HUDEP-2 (cell line): ENCODE measurements around the gene STX17.
"Not testable (repeated sequence)": the region's sequence is repeated elsewhere in the genome, so short reads cannot be mapped to it uniquely, and the experiment has no call there.

Source experiments
- DNase-seq, 76 experiments: peaks; one replicate each; lab custom pipeline; 2025; ENCODE audit not compliant: unreplicated experiment in 76 of 76; lab: John Stamatoyannopoulos, UW

STX17 gene

DNA sequence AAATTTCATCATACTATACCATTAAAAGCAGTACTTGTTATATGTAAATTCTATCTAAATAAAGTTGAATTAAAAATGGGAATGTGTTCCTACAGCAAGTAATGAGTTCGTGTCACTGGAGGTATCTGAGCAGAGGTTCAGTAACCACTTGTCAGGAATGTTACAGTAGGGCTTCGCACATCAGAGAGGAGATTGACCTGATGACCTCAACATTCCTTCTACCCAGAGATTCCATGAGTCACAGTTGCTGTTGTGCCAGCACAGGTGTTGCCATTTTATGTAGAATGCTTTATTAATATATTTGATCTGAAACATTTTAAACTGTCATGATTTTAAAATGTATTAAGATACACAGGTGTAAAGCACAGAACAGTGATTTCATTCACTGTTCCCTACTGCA, 60.3 kb downstream of the STX17 start:
- no peak for DNase-seq

DNA sequence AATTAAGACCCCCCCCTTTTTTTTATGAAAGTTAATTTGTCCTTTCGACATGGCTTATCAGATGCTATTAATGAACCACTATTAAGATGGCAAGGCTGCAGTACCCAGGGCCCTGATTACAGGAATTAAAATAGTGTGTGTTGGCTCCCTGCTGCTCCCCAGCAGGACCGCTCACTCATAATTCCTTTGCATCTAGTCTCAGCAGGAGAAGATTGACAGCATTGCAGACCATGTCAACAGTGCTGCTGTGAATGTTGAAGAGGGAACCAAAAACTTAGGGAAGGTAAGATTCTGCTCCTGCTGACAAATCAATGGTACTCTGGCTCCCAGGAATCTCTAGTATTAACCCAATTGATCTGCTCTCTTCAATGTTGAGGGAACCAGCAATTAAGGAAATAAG, 61.0 kb downstream of the STX17 start:
- DNase-seq, result no peak

DNA sequence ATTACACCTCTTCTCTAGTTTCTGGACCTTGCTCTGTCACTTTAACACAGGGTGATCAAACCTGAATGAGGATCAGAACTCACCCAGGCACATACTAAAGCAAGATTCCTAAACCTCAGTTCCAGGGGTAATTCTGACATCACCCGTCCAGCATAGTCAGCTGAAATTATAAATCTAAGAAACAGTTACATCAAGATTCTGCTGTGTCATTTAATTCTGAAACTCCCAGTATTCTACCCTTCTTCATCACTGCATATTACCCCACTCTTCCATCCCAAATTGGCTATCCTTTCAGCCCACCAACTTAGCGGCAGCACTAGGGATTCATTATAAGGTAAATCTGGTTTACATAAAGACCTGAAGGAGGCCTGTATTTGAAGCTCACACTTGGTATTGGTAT, 64.0 kb downstream of the STX17 start:
- no peak for DNase-seq

DNA sequence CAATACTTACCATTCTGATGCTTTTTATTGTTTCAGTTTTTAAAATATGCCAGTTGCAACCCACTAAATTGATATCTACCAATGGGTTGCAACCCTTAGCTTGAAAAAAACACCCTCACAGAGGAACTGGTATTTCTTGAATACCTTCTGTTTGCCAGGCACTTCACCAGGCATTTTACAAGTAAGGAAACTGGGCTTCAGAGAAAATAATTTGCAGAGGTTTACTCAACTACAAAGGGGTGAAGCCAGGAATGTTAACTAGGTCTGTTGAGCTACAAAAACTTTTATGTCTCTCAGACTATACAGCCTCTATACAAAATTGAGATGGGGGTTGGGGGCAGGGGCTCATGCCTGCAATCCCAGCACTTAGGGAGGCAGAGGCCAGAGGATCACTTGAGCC, 65.0 kb downstream of the STX17 start:
- DNase-seq, result no peak

DNA sequence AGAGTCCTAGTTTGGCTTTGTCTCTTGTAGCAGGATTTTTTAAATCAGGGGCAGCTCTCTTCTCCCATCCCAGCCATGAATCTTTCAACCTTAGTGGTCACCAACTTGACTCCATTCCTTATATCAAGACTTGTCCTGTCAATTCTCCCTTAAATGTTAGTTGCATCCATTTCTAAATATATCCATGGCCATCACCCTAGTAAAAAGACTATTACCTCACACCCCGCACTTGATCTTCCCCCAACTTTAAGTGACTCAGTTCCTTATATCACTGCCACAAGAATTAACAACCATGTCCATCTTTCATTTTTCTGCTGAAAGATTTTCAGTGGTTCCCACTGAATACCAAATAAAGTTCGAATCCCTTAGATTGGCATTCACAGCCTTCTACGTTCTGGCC, 67.0 kb downstream of the STX17 start:
- no peak for DNase-seq

DNA sequence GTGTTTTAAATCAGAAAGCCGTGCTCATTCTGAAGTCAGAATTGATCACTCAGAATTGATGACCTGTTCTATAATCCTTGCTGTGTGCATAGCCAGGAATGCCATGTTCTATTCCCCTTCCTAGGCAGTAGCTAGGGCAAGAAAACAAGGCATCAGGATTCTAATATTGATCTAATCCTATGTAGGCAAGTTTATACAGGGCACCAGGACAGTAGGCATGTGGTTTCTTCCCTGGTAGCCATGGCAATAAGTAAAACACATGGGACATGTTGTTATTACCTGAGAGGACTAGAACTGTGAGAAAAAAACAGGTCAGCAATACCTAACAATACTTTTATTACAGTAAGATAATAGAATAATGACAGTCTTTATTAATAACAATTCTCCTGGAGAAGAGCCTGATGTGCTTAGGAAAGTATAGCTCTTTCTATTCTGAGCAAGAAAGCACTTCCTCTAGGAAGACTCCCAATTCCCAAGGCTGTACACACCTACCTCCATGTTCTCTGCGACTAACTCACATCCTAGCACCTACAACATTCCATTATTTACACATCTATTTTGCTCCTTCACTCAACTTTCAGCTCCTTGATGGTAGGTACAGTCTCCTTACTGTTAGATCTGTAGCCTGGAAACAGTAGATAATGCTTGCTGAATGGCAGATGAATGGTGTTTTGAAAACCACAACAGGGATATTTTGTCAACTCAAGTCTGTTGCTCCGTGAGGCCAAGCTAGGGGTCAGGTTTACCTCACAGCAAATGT, 70.8 kb downstream of the STX17 start:
- no peak for DNase-seq

DNA sequence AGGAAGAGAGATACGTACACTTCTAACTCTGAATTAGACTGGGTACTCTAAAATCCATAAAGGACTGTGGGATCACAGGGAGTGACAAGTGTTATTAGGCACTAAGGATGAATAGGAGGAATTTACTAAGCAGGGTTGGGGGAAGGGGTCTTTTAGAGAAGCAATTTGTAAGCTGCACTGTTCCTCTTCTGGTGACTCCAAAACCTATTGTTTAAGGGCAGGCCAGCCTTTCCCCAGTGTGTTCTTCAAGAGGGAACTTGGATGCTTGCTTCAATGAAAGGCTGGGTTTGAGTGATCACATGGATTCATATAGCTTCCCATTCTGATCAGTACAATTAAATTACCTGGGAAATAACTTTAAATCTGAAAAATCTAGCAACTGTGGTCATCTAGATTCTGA, 71.8 kb downstream of the STX17 start:
- DNase-seq, result no peak

DNA sequence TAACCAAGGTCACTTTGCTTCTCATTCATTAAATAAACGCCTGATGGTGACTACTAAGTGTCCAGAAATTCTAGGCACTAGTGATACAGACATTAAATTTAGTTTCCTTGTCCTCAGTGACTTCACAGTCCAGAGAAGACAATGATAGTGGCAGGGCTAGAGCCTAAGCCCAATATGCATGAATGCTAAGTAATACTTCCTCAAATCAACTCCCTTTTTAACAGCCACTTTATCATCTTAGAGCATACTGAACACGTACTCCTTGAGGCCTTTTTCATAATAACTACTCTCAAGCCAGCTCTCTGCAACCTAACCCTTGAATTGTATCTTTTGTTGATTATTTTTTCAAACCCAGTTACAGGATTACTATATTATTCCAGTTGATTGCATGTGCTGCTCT, 74.1 kb downstream of the STX17 start:
- DNase-seq, result peak in 2 of 76 experiments; percentile 7 to 8

DNA sequence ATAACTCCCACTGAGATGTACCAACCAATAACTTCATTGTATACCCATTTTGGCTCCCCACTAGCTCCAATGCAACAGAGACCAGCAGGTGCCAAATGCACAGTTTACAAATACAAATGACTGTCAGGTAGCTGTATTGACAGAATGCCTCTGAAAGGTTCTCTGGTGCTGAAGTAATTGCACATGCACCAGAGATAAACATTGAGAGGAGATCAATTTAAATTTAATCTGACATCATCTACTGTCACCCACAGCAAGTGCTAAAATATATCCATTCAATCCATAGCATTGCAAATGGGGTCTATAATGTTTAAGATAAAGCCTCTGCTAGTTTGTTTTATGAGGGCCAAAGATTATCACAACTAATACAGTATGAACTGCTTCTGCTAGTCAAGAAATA, 80.2 kb downstream of the STX17 start:
- no peak for DNase-seq

DNA sequence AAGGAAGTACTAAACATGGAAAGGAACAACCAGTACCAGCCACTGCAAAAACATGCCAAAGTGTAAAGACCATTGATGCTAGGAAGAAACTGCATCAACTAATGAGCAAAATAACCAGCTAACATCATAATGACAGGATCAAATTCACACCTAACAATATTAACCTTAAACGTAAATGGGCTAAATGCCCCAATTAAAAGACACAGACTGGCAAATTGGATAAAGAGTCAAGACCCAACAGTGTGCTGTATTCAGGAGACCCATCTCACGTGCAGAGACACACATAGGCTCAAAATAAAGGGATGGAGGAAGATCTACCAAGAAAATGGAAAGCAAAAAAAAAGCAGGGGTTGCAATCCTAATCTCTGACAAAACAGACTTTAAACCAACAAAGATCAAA, 84.1 kb downstream of the STX17 start:
- not testable (repeated sequence) for DNase-seq

DNA sequence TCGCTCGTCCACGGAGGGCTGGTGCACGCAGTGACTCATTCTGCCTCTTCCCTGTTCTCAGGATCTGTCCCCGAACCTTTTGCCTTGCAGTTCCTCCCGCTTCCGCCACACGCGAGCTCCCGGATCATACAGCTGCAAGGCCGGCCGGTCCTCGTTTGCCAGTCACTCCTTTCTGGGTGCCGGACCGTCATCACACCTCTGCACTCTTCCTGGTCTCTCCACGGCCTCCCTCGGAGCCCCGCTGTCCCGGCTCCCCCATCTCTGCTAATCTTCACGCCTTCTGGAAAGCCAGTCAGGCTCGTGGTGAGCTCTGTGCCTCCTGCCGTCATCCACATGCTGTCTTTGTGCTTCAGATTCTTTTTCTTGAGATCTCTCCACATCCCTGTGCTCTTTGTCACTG, 91.8 kb downstream of the STX17 start:
- no peak for DNase-seq

DNA sequence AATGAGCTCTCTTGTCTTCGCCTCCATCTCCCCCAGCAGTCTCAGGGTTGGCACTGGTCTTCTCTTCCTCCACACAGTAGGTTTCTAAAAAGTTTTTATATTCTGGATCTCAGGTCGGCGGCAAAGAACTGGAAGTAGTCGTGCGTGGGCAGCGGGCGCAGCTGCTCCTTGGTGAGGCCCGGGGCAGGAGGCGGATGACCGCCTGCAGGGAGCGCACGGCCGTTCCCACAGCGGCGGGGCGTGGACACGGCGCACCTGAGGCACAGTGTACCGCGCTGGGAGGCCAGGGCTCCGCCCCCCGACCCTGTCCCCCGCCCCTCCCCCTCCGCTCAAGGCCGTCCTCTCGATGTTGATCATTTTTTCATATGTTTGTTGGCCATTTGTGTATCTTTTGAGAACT, 92.4 kb downstream of the STX17 start:
- DNase-seq, result no peak

DNA sequence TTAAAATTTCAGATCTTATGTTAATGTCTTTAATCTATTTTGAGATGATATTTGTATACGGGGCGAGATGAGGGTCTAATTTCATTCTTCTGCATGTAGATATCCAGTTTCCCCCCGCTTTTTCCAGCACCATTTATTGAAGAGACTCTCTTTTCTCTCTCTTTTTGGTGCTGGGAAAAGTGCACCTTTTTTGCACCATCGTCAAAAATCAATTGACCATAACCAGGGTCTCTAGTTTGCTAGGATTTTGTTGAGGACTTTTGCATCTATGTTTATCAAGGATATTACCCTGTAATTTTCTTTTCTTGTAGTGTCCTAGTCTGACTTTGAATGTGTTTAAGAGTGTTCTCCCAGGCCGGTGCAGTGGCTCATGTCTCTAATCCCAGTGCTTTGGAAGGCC, 93.3 kb downstream of the STX17 start:
- no peak for DNase-seq

DNA sequence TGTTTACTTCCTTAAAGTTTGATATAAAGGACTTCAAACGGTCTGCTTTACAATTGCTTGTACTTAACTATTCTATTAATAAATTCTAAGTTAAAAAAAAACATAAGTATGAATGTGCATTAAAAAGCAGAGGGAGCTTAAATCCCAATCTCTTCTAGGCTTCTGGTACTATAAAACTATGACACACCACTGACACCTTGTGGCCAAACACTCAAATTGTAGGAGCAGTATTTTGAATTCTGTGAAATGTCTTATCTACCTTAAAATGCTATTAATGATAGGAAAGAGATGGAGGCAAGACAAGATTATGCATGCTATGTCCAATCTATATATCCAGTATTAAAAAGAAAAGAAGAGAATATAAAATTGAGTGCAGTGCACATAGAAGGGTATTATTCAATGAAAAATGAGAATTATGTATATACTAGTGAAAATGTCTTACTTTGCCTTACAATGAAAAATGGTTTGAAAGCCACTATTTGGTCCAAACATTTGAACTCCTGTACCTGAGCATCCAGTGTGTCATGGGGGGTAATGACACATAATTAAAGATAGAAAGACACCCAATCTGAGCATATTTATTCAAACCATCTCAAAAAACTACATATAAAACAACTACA, 104.7 kb downstream of the STX17 start:
- DNase-seq, result peak in 44 of 76 experiments; percentile 1 to 65 (median 28)

DNA sequence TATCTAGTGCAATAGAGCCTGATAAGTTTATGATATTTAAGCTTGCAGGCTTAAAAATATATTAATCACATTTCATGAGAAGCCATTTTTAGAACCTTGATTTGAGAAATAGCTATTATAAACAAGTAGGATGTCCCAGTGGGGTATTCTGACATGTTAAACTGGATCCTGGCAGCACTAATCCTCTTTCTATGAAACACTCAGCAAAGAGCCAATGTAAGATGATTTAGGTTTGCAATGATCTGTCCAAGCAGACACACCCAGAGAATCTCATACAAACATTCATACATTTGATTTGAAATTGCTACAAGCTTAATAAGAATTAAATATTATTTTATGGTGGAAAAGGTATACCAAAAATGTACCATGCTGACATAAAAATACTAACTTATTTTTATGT, 105.8 kb downstream of the STX17 start:
- DNase-seq, result no peak

DNA sequence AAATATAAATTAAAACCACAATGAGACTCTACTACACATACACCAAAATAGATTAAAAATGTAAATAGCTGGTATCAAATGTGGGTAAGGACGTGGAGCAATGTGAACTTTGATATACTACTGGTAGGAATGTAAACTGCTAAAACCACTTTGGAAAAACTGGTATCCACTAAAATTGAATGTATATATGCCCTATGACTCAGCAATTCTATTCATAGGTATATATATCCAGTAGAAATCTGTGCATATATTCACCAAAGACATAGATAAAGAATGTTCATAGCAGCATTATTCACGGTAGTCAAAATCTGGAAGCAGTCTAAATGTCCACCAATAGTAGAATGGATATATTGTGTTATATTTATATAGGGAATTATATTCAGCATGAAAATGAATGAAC, 107.1 kb downstream of the STX17 start:
- DNase-seq, result no peak

DNA sequence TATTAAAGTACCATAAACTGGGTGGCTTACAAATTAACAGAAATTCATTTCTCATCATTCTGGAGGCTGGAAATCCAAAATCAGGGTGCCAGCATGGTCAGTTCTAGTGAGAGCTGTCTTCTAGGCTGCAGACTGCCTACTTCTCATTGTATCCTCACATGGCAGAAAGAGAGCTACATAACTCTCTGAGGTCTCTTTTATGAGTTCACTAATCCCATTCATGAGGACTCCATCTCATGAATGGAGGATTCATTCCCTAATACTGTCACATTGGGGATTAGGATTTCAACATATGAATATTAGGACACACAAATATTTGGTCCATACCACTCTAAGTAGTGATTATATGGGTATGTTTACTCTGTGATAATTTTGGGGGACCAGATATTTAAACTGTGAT, 108.4 kb downstream of the STX17 start:
- no peak for DNase-seq

DNA sequence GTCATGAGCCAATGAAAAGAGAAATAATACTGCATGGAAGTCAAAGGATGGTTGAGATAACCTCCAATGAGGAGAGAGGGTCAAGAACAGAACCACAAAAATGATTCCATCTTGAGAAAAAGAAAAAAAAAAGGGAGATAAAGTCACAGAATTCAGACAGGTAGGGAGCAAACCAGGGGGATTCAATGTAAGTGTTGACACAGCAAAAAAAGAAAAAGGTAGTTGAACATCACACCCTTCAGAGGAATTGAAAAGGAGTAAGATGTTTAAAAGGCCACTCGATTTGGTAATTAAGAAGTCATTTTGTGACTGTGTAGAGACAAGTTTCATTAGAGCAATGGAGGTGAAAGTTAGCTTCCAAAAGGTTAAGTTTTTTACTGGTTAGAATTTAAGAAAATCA, 113.1 kb downstream of the STX17 start:
- DNase-seq, result no peak
